HG02798 (cell line): ENCODE data around the gene CNTNAP2.
"Not testable (repeated sequence)": the region's sequence is repeated elsewhere in the genome, so short reads cannot be mapped to it uniquely, and the experiment has no call there.

Source experiments
- ATAC-seq: cut with Tn5 transposase; IDR thresholded peaks from one replicate; pipeline ENCODE4 v1.9.1; 2021; ENCODE audit warnings: mild to moderate bottlenecking; ENCODE audit not compliant: unreplicated experiment, poor library complexity

CNTNAP2 gene

DNA sequence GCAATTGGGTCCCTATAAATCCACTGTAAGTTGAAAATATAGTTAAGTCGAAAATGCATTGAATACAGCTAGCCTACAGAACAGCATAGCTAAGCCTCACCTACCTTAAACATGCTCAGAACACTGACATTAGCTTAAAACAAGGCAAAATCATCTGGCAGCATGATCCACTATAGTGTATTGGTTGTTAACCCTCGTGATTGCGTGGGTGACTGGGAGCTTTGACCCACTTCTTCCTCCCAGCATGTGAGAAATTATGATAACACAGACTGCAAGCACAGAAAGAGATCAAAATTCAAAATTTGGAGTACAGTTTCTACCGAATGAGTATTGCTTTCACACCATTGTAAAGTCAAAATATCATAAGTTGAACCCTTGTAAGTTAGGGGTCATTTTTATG, 22.3 kb downstream of the CNTNAP2 start:
- no peak for ATAC-seq

DNA sequence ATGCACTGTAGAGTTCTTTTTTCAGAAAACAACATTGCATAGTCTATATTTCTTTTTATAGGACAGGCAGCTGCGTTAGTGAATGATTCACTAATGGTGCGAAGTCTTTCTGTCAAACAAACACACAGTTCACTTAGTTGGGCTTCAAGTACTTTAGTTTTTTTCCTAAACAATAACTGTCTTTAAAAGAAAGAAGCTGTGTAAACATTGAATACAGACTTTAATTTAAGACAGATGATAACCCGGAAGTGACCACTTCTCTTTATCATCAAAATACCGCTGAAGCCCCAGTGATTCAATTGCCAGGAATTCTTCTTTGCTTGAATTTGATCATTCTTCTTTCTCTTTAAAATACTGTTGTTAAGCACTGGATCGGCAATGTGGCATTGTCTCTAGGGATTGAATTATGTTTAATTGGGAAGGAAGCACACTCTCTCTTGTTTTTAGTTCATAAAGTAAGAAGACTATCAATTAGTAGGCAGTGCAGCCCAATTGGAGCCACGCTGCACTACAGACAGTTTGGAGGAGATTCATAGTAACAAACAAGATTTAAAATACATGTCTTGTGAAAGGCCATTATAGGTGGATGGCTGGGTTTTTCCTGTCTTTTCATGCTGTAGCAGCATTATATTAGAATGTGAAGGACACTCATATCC, 30.4 kb downstream of the CNTNAP2 start:
- no peak for ATAC-seq

GRCh38 chr7:146150153-146150552, 33.6 kb downstream of the CNTNAP2 start:
- no peak for ATAC-seq

GRCh38 chr7:146172112-146172511, 55.5 kb downstream of the CNTNAP2 start:
- ATAC-seq = no peak

- no peak for ATAC-seq
Measured at GRCh38 chr7:146175716-146176115, 59.1 kb downstream of the CNTNAP2 start.

GRCh38 chr7:146176860-146177259, 60.3 kb downstream of the CNTNAP2 start:
- no peak for ATAC-seq

GRCh38 chr7:146177301-146177700, 60.7 kb downstream of the CNTNAP2 start:
- no peak for ATAC-seq

DNA sequence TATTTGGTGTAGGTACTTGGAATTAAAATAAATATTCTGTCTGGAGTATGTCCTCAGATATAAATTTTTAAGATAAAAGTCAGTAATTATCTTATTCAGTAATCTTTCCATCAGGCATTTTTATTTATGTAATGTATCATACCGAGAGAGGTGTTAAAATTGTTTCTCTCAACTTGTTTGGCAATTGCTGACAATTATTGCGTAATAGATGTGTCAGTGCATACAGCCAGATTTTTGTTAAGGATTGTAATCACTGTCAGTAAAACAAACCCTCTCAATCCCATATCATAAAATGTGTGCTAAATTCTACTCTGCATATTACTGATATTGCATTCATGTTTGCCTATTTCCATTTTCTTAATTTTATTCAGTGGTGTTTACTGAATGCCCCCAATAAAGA, 69.2 kb downstream of the CNTNAP2 start:
- no peak for ATAC-seq

GRCh38 chr7:146191428-146191827, 74.8 kb downstream of the CNTNAP2 start:
- ATAC-seq = not testable (repeated sequence)

- no peak for ATAC-seq
Measured at GRCh38 chr7:146201945-146202344, 85.3 kb downstream of the CNTNAP2 start.

GRCh38 chr7:146206270-146206669, 89.7 kb downstream of the CNTNAP2 start:
- no peak for ATAC-seq

DNA sequence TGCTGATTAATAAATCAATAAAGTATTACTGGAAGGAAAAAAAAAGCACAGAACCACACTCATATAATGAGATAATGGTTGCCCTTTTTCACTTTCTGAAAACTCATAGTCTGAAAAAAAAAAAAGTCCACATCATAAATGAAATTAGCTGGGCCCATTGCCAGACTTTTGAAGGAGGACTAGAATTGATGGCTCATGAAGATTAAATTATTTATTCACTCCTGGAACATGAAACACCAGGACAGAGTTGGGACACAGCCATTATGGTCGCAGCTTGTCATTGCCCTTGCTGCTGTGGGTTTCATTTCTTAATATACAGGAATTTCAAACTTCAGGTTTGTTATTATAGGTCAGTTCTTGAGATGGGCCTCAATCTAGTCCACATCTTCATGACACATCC, 91.9 kb downstream of the CNTNAP2 start:
- no peak for ATAC-seq

DNA sequence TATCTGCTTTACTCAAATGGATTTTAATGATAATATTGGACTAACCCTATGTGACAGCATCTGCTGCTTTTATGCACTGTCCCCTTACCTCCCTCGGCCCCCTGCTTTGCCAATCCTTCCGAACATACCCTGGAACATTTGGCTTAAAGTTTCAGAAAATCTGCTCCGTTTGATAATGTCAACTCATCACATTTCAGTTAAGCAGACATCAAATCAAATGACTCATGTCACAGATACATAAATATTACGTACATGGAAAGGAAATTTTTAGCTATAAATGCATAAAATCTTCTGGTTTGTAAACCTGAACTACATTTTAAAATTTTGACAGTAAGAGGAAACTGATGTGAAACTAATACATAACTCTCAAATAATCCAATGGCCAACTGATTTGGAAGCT, 98.2 kb downstream of the CNTNAP2 start:
- no peak for ATAC-seq

GRCh38 chr7:146216396-146217041, 99.9 kb downstream of the CNTNAP2 start:
- no peak for ATAC-seq

GRCh38 chr7:146223851-146224250, 107.2 kb downstream of the CNTNAP2 start:
- no peak for ATAC-seq

- ATAC-seq = no peak
Measured at GRCh38 chr7:146232604-146233003, 116.0 kb downstream of the CNTNAP2 start.

DNA sequence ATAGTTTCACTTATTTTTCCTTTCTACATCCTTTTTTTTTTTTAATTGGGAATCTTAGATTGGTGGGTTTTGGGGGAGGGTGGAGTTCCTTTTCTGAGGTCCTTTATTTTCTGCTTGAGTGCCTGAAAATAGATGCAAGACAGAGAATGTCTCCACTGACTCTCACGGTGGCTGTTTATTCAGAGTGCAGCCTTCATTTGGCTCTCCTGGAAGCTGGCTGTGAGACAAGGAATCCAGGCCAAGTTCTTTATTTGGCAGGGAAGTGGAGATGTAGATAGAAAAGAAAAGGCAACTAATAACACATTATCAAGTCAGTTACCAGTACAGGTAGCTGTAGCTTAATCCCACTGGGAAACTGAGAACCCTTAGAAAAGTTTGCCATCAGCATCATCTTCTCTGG, 118.6 kb downstream of the CNTNAP2 start:
- ATAC-seq = no peak

- no peak for ATAC-seq
Measured at GRCh38 chr7:146242661-146243060, 126.1 kb downstream of the CNTNAP2 start.

- not testable (repeated sequence) for ATAC-seq
Measured at GRCh38 chr7:146247991-146248390, 131.4 kb downstream of the CNTNAP2 start.

- ATAC-seq = not testable (repeated sequence)
Measured at GRCh38 chr7:146248744-146249143, 132.1 kb downstream of the CNTNAP2 start.

DNA sequence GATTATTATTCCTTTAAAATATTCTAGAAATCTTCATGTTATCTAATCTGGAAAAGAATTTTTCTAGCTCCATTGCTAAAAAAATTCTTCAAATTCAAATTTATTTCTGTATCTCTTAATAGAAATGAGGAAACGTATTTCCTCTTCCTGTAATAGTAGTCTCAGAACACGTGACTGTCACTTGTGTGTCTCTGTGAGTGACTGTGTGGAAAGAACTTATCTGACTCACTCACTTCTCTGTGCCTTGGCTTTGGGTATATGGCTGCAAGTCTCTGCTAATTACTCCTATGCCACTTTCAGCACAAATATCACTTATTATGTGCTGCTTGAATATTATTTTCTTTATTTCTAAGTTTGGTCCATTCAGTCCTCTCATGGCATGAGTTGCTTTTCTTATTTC, 132.7 kb downstream of the CNTNAP2 start:
- ATAC-seq = no peak

- no peak for ATAC-seq
Measured at GRCh38 chr7:146255609-146256008, 139.0 kb downstream of the CNTNAP2 start.
